ENCODE data around the gene MFSD6L.

The MFSD6L gene

GRCh38 chr17:8753976-8754440 is 45.2 kb downstream of the MFSD6L start:
- no peak for TF ChIP-seq CTCF (IDR thresholded peaks at IDR 0.05; ENCODE audit: low read depth, low read length)
- no peak overlapping the region for H3K4me3 ChIP-seq (ENCODE audit: low read depth, low read length)

GRCh38 chr17:8753136-8753975 is 45.8 kb downstream of the MFSD6L start:
- no peak overlapping the region for H3K4me3 ChIP-seq (ENCODE audit: low read depth, low read length)
- no peak for TF ChIP-seq CTCF (IDR thresholded peaks at IDR 0.05; ENCODE audit: low read depth, low read length)

- TF ChIP-seq CTCF (IDR thresholded peaks at IDR 0.05; ENCODE audit: low read depth, low read length) = no peak
- no peak overlapping the region for H3K4me3 ChIP-seq (ENCODE audit: low read depth, low read length)
Measured at GRCh38 chr17:8749616-8750015, 49.5 kb downstream of the MFSD6L start.

GRCh38 chr17:8747742-8748141 is 51.4 kb downstream of the MFSD6L start:
- H3K4me3 ChIP-seq (ENCODE audit: low read depth, low read length) = no peak overlapping the region
- no peak for TF ChIP-seq CTCF (IDR thresholded peaks at IDR 0.05; ENCODE audit: low read depth, low read length)
